ENCODE measurements around the gene ZDHHC17. TPM values are rescaled to one million over a fixed set of nuclear protein-coding genes. Genes with fewer than 3 reads are reported as not detected.

Gene ZDHHC17
- polyA plus RNA-seq, 12 donors = 34.8 to 71.4 (median 50.7) TPM; not detected in 1

Other genes with a start within 250 kb of the ZDHHC17 start
- gene OSBPL8, start 204.3 kb upstream of the ZDHHC17 start, polyA plus RNA-seq (ENCODE audit: insufficient read length in 12 of 12) = 10 to 100 TPM in 11 of 12 donors, not detected in 1; 23.2 to 45.3 (median 34.2) TPM
- gene CSRP2, start 114.9 kb downstream of the ZDHHC17 start, polyA plus RNA-seq (ENCODE audit: insufficient read length in 12 of 12) = 10 to 100 TPM in 11 of 12 donors, not detected in 1; 24.3 to 75.2 (median 40.7) TPM

Data from muscle of arm (tissue), 12 donors.